H9 (cell line): ENCODE results near the gene ACOT8. TPM values are rescaled to one million over a fixed set of nuclear protein-coding genes. Genes with fewer than 3 reads are reported as not detected.

Experiments
- DNase-seq: peaks from one replicate; pipeline ENCODE4 v3.0.0-alpha.2; 2017
- H2AFZ ChIP-seq: one replicate; pipeline ENCODE4 v1.6.1; 2013; ENCODE audit warnings: mild to moderate bottlenecking, low read length, control low read depth, moderate library complexity
- H2AK5ac ChIP-seq: 2 replicates; pipeline ENCODE4 v1.6.1; 2013; ENCODE audit warnings: low read length, control low read depth, mixed read lengths; ENCODE audit not compliant: insufficient read length
- H2BK120ac ChIP-seq: one replicate; pipeline ENCODE4 v1.6.1; 2013; ENCODE audit warnings: low read depth, mild to moderate bottlenecking, low read length, control low read depth, inconsistent platforms; ENCODE audit not compliant: poor library complexity, severe bottlenecking
- H2BK12ac ChIP-seq: 2 replicates; pipeline ENCODE4 v1.6.1; 2013; ENCODE audit warnings: low read length, control low read depth, mixed read lengths, low read depth; ENCODE audit not compliant: insufficient read length
- H2BK15ac ChIP-seq: 2 replicates; pipeline ENCODE4 v1.6.1; 2013; ENCODE audit warnings: low read depth, low read length, control low read depth
- H2BK20ac ChIP-seq: one replicate; pipeline ENCODE4 v1.6.1; 2013; ENCODE audit warnings: low read depth, mild to moderate bottlenecking, low read length, control low read depth, inconsistent platforms; ENCODE audit not compliant: poor library complexity, severe bottlenecking
- H2BK5ac ChIP-seq: 2 replicates; pipeline ENCODE4 v1.6.1; 2013; ENCODE audit warnings: low read length, control low read depth, mixed read lengths; ENCODE audit not compliant: insufficient read length
- H3K14ac ChIP-seq: 2 replicates; pipeline ENCODE4 v1.6.1; 2013; ENCODE audit warnings: low read length, control low read depth; ENCODE audit not compliant: insufficient read depth
- H3K18ac ChIP-seq: 2 replicates; pipeline ENCODE4 v1.6.1; 2013; ENCODE audit warnings: low read depth, mild to moderate bottlenecking, mixed read lengths, low read length, control low read depth; ENCODE audit not compliant: insufficient read length
- H3K23ac ChIP-seq: 2 replicates; pipeline ENCODE4 v1.6.1; 2013; ENCODE audit warnings: low read length, control low read depth, mixed read lengths, low read depth; ENCODE audit not compliant: insufficient read length
- H3K23me2 ChIP-seq: 2 replicates; pipeline ENCODE4 v1.6.1; 2013; ENCODE audit warnings: low read depth, mild to moderate bottlenecking, mixed read lengths, low read length, control low read depth; ENCODE audit not compliant: insufficient read length, poor library complexity, severe bottlenecking
- H3K27ac ChIP-seq: 2 replicates; pipeline ENCODE4 v1.5.1; 2013; ENCODE audit warnings: low read length, control low read depth, mixed read lengths, low read depth; ENCODE audit not compliant: insufficient read length
- H3K27me3 ChIP-seq: 2 replicates; pipeline ENCODE4 v1.6.1; 2013; ENCODE audit warnings: low read length, control low read depth, inconsistent platforms; ENCODE audit not compliant: insufficient read depth
- H3K4ac ChIP-seq: 2 replicates; pipeline ENCODE4 v1.6.1; 2013; ENCODE audit warnings: low read depth, mild to moderate bottlenecking, control low read depth, inconsistent platforms, low read length, moderate library complexity
- H3K4me1 ChIP-seq: 2 replicates; pipeline ENCODE4 v1.6.1; 2013; ENCODE audit warnings: low read length, control low read depth, inconsistent platforms; ENCODE audit not compliant: insufficient read depth
- H3K4me2 ChIP-seq: 2 replicates; pipeline ENCODE4 v1.6.1; 2013; ENCODE audit warnings: low read length, control low read depth, mixed read lengths; ENCODE audit not compliant: insufficient read length, insufficient read depth
- H3K56ac ChIP-seq: 2 replicates; pipeline ENCODE4 v1.6.1; 2013; ENCODE audit warnings: low read depth, mild to moderate bottlenecking, mixed read lengths, low read length, control low read depth; ENCODE audit not compliant: insufficient read length
- H3K79me1 ChIP-seq: 2 replicates; pipeline ENCODE4 v1.6.1; 2013; ENCODE audit warnings: low read depth, mild to moderate bottlenecking, moderate library complexity, low read length, control low read depth, inconsistent platforms; ENCODE audit not compliant: insufficient read depth, poor library complexity, severe bottlenecking
- H3K79me2 ChIP-seq: 2 replicates; pipeline ENCODE4 v1.6.1; 2013; ENCODE audit warnings: low read length, control low read depth, inconsistent platforms; ENCODE audit not compliant: insufficient read depth
- H3K9ac ChIP-seq: 2 replicates; pipeline ENCODE4 v1.6.1; 2013; ENCODE audit warnings: low read length, control low read depth, mixed read lengths; ENCODE audit not compliant: insufficient read length; ENCODE audit errors: extremely low read depth
- H3K9me3 ChIP-seq: one replicate; pipeline ENCODE4 v1.6.1; 2013; ENCODE audit warnings: low read depth, low read length, inconsistent platforms; ENCODE audit not compliant: control insufficient read depth
- H3T11ph ChIP-seq: one replicate; pipeline ENCODE4 v1.6.1; 2013; ENCODE audit warnings: mild to moderate bottlenecking, low read length, control low read depth, inconsistent platforms
- H4K20me1 ChIP-seq: one replicate; pipeline ENCODE4 v1.6.1; 2013; ENCODE audit not compliant: control insufficient read depth, insufficient read length, insufficient read depth
- H4K5ac ChIP-seq: 2 replicates; pipeline ENCODE4 v1.6.1; 2013; ENCODE audit warnings: low read depth, mild to moderate bottlenecking, mixed read lengths, low read length, control low read depth; ENCODE audit not compliant: insufficient read length
- H4K8ac ChIP-seq: replicated peaks from 2 replicates; pipeline ENCODE4 v1.6.1; 2013; ENCODE audit warnings: low read length, control low read depth, mixed read lengths, low read depth; ENCODE audit not compliant: insufficient read length
- H4K91ac ChIP-seq: 2 replicates; pipeline ENCODE4 v1.6.1; 2013; ENCODE audit warnings: low read depth, mild to moderate bottlenecking, moderate library complexity, mixed read lengths, low read length, control low read depth; ENCODE audit not compliant: insufficient read length
- H3K27ac Mint-ChIP-seq, 3 experiments: 2 replicates in 2 of 3; 3 replicates in 1 of 3; pipeline ENCODE4 v1.8.0; 2020 to 2021; ENCODE audit warnings: mixed read lengths in 3 of 3, mild to moderate bottlenecking in 1 of 3, moderate library complexity in 1 of 3
- H3K27me3 Mint-ChIP-seq: 2 replicates; pipeline ENCODE4 v1.8.0; 2021; ENCODE audit warnings: low read depth, mild to moderate bottlenecking, moderate library complexity, mixed read lengths
- H3K36me3 Mint-ChIP-seq, 3 experiments: 2 replicates in 2 of 3; 3 replicates in 1 of 3; pipeline ENCODE4 v1.8.0; 2020 to 2021; ENCODE audit warnings: low read depth in 3 of 3, mixed read lengths in 3 of 3; ENCODE audit not compliant: insufficient read depth in 1 of 3
- H3K4me1 Mint-ChIP-seq, 2 experiments: 2 replicates each; pipeline ENCODE4 v1.8.0; 2020; ENCODE audit warnings: mixed read lengths in 2 of 2
- H3K4me3 Mint-ChIP-seq, 2 experiments: 2 replicates in 1 of 2; 3 replicates in 1 of 2; pipeline ENCODE4 v1.8.0; 2020 to 2021; ENCODE audit warnings: mild to moderate bottlenecking in 2 of 2, mixed read lengths in 2 of 2, moderate library complexity in 1 of 2
- H3K9me3 Mint-ChIP-seq, 2 experiments: 2 replicates in 1 of 2; 3 replicates in 1 of 2; pipeline ENCODE4 v1.8.0; 2020; ENCODE audit warnings: mild to moderate bottlenecking in 2 of 2, mixed read lengths in 2 of 2, moderate library complexity in 1 of 2
- WGBS: extraction: QIAGEN DNeasy Blood & Tissue Kit; methylation state at CpG from one replicate; pipeline ENCODE4 v1.1.7; 2013; ENCODE audit warnings: missing lambda C conversion rate, low lambda C conversion rate, mixed read lengths; ENCODE audit not compliant: insufficient read length; ENCODE audit errors: extremely low coverage; 5-methylcytosine and 5-hydroxymethylcytosine counted together
- total RNA-seq: library from RNA; stranded (reverse); gene quantifications from 2 replicates; pipeline ENCODE4 v1.2.1, GENCODE V29; 2021
- TF ChIP-seq, protein P1 (sequence below): fragments of 200-600 bp; sonication (generic); conservative IDR thresholded peaks from 3 replicates; pipeline ENCODE4 v1.8.0; 2021; ENCODE audit warnings: antibody characterized with exemption, mild to moderate bottlenecking

Gene ACOT8
- total RNA-seq, 1 experiment from 2014 or later = 26.7 TPM

DNA sequence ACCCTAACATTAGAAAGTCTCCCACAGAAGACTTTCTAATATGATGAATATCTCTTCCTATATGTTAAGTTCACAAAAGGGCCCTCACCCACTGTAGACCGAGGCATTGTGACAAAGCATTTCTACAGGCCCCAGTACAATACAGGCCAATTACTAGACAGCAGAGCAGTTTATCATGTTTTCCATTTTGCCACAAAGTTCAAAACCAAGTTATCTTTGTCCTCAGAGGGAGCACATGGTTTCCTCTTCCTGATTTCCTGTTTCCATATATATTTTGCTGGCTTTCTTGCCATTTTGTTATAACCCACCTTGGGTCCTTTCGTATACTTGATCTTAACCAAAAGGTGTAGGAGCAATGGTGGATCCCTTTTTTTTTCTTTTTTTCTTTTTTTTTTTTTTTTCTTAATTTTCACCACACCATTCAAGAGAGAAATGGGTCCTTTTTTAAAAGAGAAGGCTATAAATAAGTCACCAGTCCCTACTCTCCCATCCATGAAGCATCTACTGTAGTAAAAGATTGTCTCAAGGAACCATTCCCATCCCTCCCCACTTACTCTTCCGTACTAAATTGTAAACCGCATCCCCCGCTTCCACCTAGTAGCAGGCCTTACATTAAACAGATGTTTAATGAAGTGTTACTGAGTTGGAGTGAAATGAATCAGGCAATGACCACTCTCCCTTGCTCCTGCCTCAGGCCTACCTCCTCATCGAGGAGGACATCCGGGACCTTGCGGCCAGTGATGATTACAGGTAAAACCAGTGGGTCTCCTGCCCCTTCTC lies 46.8 kb downstream of the ACOT8 start:
- H3K79me2 ChIP-seq = peaks cover 10% of the 10 kb centered on the region; the same call in 1 of the 2 replicates
- no peak overlapping the region for H4K8ac ChIP-seq
- DNase-seq = no peak
- H2BK15ac ChIP-seq = no peak overlapping the region
- H3K9me3 ChIP-seq = no peaks in the 10 kb centered on the region
- peaks cover 3% of the 10 kb centered on the region for H3K79me1 ChIP-seq
- no CpG with 5 or more reads among the region's 8 CpGs for WGBS
- H3K36me3 Mint-ChIP-seq = peaks cover 36 to 74% (median 73%) of the 10 kb centered on the region in 3 experiments
- no peaks in the 10 kb centered on the region for H4K20me1 ChIP-seq
- no peak overlapping the region for H3K4me3 Mint-ChIP-seq
- no peak overlapping the region for H2AK5ac ChIP-seq
- TF ChIP-seq, protein P1, sequence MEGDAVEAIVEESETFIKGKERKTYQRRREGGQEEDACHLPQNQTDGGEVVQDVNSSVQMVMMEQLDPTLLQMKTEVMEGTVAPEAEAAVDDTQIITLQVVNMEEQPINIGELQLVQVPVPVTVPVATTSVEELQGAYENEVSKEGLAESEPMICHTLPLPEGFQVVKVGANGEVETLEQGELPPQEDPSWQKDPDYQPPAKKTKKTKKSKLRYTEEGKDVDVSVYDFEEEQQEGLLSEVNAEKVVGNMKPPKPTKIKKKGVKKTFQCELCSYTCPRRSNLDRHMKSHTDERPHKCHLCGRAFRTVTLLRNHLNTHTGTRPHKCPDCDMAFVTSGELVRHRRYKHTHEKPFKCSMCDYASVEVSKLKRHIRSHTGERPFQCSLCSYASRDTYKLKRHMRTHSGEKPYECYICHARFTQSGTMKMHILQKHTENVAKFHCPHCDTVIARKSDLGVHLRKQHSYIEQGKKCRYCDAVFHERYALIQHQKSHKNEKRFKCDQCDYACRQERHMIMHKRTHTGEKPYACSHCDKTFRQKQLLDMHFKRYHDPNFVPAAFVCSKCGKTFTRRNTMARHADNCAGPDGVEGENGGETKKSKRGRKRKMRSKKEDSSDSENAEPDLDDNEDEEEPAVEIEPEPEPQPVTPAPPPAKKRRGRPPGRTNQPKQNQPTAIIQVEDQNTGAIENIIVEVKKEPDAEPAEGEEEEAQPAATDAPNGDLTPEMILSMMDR = no peak
- no peak overlapping the region for H3K9ac ChIP-seq
- no peaks in the 10 kb centered on the region for H3K27me3 ChIP-seq
- no peak overlapping the region for H3K27ac Mint-ChIP-seq
- H3K27ac ChIP-seq = no peak overlapping the region
- H3K18ac ChIP-seq = no peak overlapping the region
- H3K27me3 Mint-ChIP-seq = no peaks in the 10 kb centered on the region
- no peak overlapping the region for H2BK5ac ChIP-seq
- no peaks in the 10 kb centered on the region for H3K4me1 ChIP-seq
- H4K5ac ChIP-seq = no peak overlapping the region
- no peak overlapping the region for H2AFZ ChIP-seq
- H3K4me1 Mint-ChIP-seq = peaks cover 13 to 15% of the 10 kb centered on the region in 2 experiments
- H3K4ac ChIP-seq = no peak overlapping the region
- H3K14ac ChIP-seq = no peak overlapping the region
- peaks cover 0 to 3% of the 10 kb centered on the region in 2 experiments; a peak in 2 of 5 replicates for H3K9me3 Mint-ChIP-seq
- H3K23me2 ChIP-seq = peaks cover 7% of the 10 kb centered on the region
- no peak overlapping the region for H3K4me2 ChIP-seq
- no peak overlapping the region for H4K91ac ChIP-seq
- H3T11ph ChIP-seq = no peak overlapping the region
- H2BK12ac ChIP-seq = no peak overlapping the region
- H3K23ac ChIP-seq = no peak overlapping the region
- no peak overlapping the region for H2BK20ac ChIP-seq
- no peak overlapping the region for H2BK120ac ChIP-seq
- H3K56ac ChIP-seq = no peak overlapping the region
